B cell (primary cell): ENCODE measurements around the gene KATNBL1. TPM values are rescaled to one million over a fixed set of nuclear protein-coding genes. Genes with fewer than 3 reads are reported as not detected.

ENCODE experiments used
- ATAC-seq: fragments of 200-7000 bp; cut with Tn5 transposase; one replicate; pipeline ENCODE4 v1.10.0; 2021; ENCODE audit warnings: low read depth, mild to moderate bottlenecking, moderate number of reproducible peaks, moderate library complexity
- CTCF ChIA-PET: fragments of 350-600 bp; sonication (Branson Sonifier 250); formaldehyde crosslinking; loops from one replicate; lab custom pipeline; 2021; ENCODE audit warnings: antibody characterized with exemption, inconsistent platforms; lab: Charles Lee
- POLR2A ChIA-PET: fragments of 350-600 bp; sonication (Branson Sonifier 250); formaldehyde crosslinking; loops from one replicate; lab custom pipeline; 2021; ENCODE audit warnings: antibody characterized with exemption; lab: Charles Lee
- DNase-seq: peaks from one replicate; pipeline ENCODE4 v3.0.0; 2013
- H2AFZ ChIP-seq: 2 replicates; pipeline ENCODE4 v1.6.1; 2012; ENCODE audit warnings: mild to moderate bottlenecking, low read depth, low read length; ENCODE audit not compliant: insufficient read depth, poor library complexity, severe bottlenecking
- H3K27ac ChIP-seq, 2 donors: 1 replicate in 1 of 2; 2 replicates in 1 of 2; pipeline ENCODE4 v1.5.1; 2012 to 2013; ENCODE audit warnings: low read length in 2 of 2, mild to moderate bottlenecking in 2 of 2, moderate library complexity in 1 of 2
- H3K27me3 ChIP-seq, 4 experiments: fragments of 200-600 bp in 1 of 4; sonication (generic) in 1 of 4; replicated peaks in 1 of 4; 1 replicate in 2 of 4; 2 replicates in 2 of 4; pipeline versions ENCODE4 v1.6.1 to v1.7.0; 2013 to 2016; ENCODE audit warnings: low read length in 3 of 4, mild to moderate bottlenecking in 2 of 4, mixed read lengths in 1 of 4, moderate library complexity in 1 of 4; ENCODE audit not compliant: insufficient read depth in 4 of 4, control insufficient read depth in 3 of 4; ENCODE audit errors: control extremely low read depth in 1 of 4
- H3K36me3 ChIP-seq, 2 experiments: replicated peaks in 1 of 2; 1 replicate in 1 of 2; 2 replicates in 1 of 2; pipeline versions ENCODE4 v1.6.1 to v1.7.1; 2013; ENCODE audit warnings: low read length in 1 of 2; ENCODE audit not compliant: insufficient read depth in 2 of 2, control insufficient read depth in 1 of 2; ENCODE audit errors: control extremely low read depth in 1 of 2, extremely low read depth in 1 of 2
- H3K4me1 ChIP-seq, 2 donors: fragments of 200-600 bp in 1 of 2; sonication (generic) in 1 of 2; 1 replicate in 1 of 2; 2 replicates in 1 of 2; pipeline versions ENCODE4 v1.5.1 to v1.6.1; 2013 to 2017; ENCODE audit warnings: low read length in 2 of 2; ENCODE audit not compliant: control insufficient read depth in 2 of 2, insufficient read depth in 2 of 2
- H3K4me2 ChIP-seq: replicated peaks from 2 replicates; pipeline ENCODE3; 2012; ENCODE audit warnings: mild to moderate bottlenecking, low read depth, low read length; ENCODE audit not compliant: poor library complexity, severe bottlenecking
- H3K4me3 ChIP-seq, 5 experiments: fragments of 200-600 bp in 1 of 5; sonication (generic) in 1 of 5; 1 replicate in 3 of 5; 2 replicates in 2 of 5; pipeline versions ENCODE4 v1.5.1 to v1.7.0; 2011 to 2016; ENCODE audit warnings: low read length in 4 of 5, mild to moderate bottlenecking in 4 of 5, low read depth in 2 of 5, control low read depth in 1 of 5, moderate library complexity in 1 of 5; ENCODE audit not compliant: insufficient read depth in 1 of 5; ENCODE audit errors: control extremely low read depth in 1 of 5, extremely low read depth in 1 of 5
- H3K79me2 ChIP-seq: fragments of 200-600 bp; sonication (generic); one replicate; pipeline ENCODE4 v1.6.0; 2016; ENCODE audit warnings: low read length; ENCODE audit not compliant: control insufficient read depth, insufficient read depth
- H3K9ac ChIP-seq: fragments of 200-600 bp; sonication (generic); 2 replicates; pipeline ENCODE4 v1.6.1; 2017; ENCODE audit warnings: mild to moderate bottlenecking, low read length, moderate library complexity
- H3K9me3 ChIP-seq, 3 donors: one replicate each; pipeline versions ENCODE4 v1.6.1 to v1.7.1; 2013; ENCODE audit warnings: low read length in 2 of 3; ENCODE audit not compliant: control insufficient read depth in 2 of 3, insufficient read depth in 1 of 3; ENCODE audit errors: control extremely low read depth in 1 of 3
- H4K20me1 ChIP-seq: 2 replicates; pipeline ENCODE4 v1.6.0; 2012; ENCODE audit warnings: mild to moderate bottlenecking, low read length; ENCODE audit not compliant: insufficient read depth, control insufficient read depth, poor library complexity, severe bottlenecking
- H3K27ac Mint-ChIP-seq: one replicate; pipeline ENCODE4 v1.8.0; 2021; ENCODE audit warnings: mixed read lengths
- H3K27me3 Mint-ChIP-seq: one replicate; pipeline ENCODE4 v1.8.0; 2021; ENCODE audit warnings: mixed read lengths
- H3K4me1 Mint-ChIP-seq: one replicate; pipeline ENCODE4 v1.8.0; 2021; ENCODE audit warnings: mixed read lengths
- H3K4me3 Mint-ChIP-seq: one replicate; pipeline ENCODE4 v1.8.0; 2021; ENCODE audit warnings: mixed read lengths
- H3K9me3 Mint-ChIP-seq: one replicate; pipeline ENCODE4 v1.8.0; 2022; ENCODE audit warnings: mixed read lengths; ENCODE audit not compliant: insufficient read depth
- EZH2 ChIP-seq: IDR thresholded peaks from 2 replicates; pipeline ENCODE4 v1.6.1; 2012; ENCODE audit warnings: borderline replicate concordance, low read depth, mild to moderate bottlenecking, moderate library complexity, low read length; ENCODE audit not compliant: insufficient read depth, poor library complexity, severe bottlenecking
- WGBS: methylation state at CpG from one replicate; pipeline ENCODE4 v1.1.5; 2013; ENCODE audit warnings: missing lambda C conversion rate; ENCODE audit not compliant: insufficient coverage; 5-methylcytosine and 5-hydroxymethylcytosine counted together
- intact Hi-C: fragments of 100-400 bp; cut with micrococcal nuclease; formaldehyde crosslinking; loops from one replicate; pipeline ENCODE4 v1.10.0; 2022
- polyA plus RNA-seq: library from polyadenylated mRNA; depleted of rRNA; stranded (reverse); fragments of >200 nt; gene quantifications from 2 replicates; pipeline ENCODE4 v1.2.3, GENCODE V29; 2012
- total RNA-seq, 2 donors: library from RNA; stranded (reverse); fragments of 120-200 nt in 1 of 2; gene quantifications; 1 replicate in 1 of 2; 2 replicates in 1 of 2; pipeline versions ENCODE4 v1.2.3 to v1.2.4, GENCODE V29; 2013 to 2022
- TF ChIP-seq, protein P1 (sequence below): fragments of 200-600 bp; IDR thresholded peaks from one replicate; pipeline ENCODE4 v1.8.0; 2022; ENCODE audit warnings: antibody characterized with exemption, mild to moderate bottlenecking

KATNBL1 gene
- total and polyA plus RNA-seq, 2 donors (not counting 1 experiment from before 2014, with no cell fraction given), result 22.1 to 54.8 TPM

DNA sequence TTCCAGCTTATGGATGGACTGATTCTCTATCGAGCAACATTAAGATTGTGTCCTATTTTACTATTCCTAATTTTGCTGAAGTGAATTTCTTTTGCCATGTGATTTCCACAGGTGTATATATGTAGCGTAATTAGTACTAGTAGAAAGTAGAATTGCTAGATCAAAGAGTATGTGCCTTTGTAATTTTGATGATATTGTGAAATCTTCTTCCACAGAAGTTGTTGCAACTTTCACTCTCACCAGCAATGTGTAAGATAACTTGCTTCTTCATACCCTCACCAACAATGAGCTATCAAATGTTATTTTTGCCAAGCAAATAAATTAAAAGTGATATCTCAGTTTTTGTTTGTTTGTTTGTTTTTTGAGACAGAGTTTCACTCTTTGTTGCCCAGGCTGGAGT, 102.6 kb downstream of the KATNBL1 start:
- Histone ChIP-seq H3K79me2 (peaks cover 19% of the 10 kb centered on the region), H3K36me3 (no peaks in the 10 kb centered on the region), H3K27ac (no peak overlapping the region), H3K27me3 (no peaks in the 10 kb centered on the region), H3K9ac (no peak overlapping the region), H3K4me3 (no peak overlapping the region), H3K9me3 (no peaks in the 10 kb centered on the region), H3K4me1 (peaks cover 6 to 8% of the 10 kb centered on the region in 2 donors), H4K20me1 (no peaks in the 10 kb centered on the region), H3K4me2 (no peak overlapping the region), H2AFZ (no peak overlapping the region)
- H3K9me3 Mint-ChIP-seq, result no peaks in the 10 kb centered on the region
- ATAC-seq (no peak), DNase-seq (no peak)
- intact Hi-C loops, result no loop called here
- H3K27ac Mint-ChIP-seq, result no peak overlapping the region
- TF ChIP-seq, protein P1, sequence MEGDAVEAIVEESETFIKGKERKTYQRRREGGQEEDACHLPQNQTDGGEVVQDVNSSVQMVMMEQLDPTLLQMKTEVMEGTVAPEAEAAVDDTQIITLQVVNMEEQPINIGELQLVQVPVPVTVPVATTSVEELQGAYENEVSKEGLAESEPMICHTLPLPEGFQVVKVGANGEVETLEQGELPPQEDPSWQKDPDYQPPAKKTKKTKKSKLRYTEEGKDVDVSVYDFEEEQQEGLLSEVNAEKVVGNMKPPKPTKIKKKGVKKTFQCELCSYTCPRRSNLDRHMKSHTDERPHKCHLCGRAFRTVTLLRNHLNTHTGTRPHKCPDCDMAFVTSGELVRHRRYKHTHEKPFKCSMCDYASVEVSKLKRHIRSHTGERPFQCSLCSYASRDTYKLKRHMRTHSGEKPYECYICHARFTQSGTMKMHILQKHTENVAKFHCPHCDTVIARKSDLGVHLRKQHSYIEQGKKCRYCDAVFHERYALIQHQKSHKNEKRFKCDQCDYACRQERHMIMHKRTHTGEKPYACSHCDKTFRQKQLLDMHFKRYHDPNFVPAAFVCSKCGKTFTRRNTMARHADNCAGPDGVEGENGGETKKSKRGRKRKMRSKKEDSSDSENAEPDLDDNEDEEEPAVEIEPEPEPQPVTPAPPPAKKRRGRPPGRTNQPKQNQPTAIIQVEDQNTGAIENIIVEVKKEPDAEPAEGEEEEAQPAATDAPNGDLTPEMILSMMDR, result no peak
- TF ChIP-seq EZH2, result no peak
- no peak overlapping the region for H3K4me3 Mint-ChIP-seq
- WGBS, result 80% methylated on average over 1 of the region's 2 CpGs
- H3K4me1 Mint-ChIP-seq, result peaks cover 14% of the 10 kb centered on the region
- H3K27me3 Mint-ChIP-seq, result no peaks in the 10 kb centered on the region
- ChIA-PET CTCF (interaction anchor here (3.6 kb wide), 1 partner anchor 102 kb away, joined by 30 read pairs; the partner anchor contains the start of gene KATNBL1), POLR2A (interaction anchor here (0.6 kb wide), 1 partner anchor 489 kb away, joined by 5 read pairs; no protein-coding TSS in a partner anchor)

DNA sequence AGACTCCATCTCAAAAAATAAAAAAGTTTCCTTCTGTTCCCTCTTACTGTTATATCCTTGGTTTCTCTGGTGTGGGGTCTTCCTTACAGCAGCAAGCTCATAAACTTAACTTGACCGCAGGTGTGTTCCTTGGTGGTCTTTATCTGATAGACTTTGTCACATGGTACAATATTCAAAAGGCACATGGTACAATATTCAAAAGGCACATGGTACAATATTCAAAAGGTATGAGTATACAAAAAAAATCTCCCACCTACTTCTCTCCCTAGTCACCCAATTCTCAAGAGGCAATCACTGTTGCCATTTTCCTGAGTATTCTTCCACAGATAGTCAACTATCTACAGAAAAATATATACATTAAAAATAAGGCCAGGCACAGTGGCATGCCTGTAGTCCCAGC, 103.5 kb downstream of the KATNBL1 start:
- Histone ChIP-seq H3K4me2 (no peak overlapping the region), H2AFZ (no peak overlapping the region), H3K4me1 (peaks cover 8 to 9% of the 10 kb centered on the region in 2 donors), H3K9ac (no peak overlapping the region), H3K36me3 (no peaks in the 10 kb centered on the region), H3K4me3 (no peak overlapping the region), H3K27me3 (no peaks in the 10 kb centered on the region), H3K79me2 (peaks cover 26% of the 10 kb centered on the region), H4K20me1 (no peaks in the 10 kb centered on the region), H3K27ac (no peak overlapping the region), H3K9me3 (no peaks in the 10 kb centered on the region)
- Mint-ChIP-seq H3K27me3 (no peaks in the 10 kb centered on the region), H3K4me3 (no peak overlapping the region), H3K4me1 (peaks cover 22% of the 10 kb centered on the region), H3K9me3 (no peaks in the 10 kb centered on the region), H3K27ac (no peak overlapping the region)
- intact Hi-C loops, result no loop called here
- ChIA-PET CTCF (interaction anchor here (0.6 kb wide), 1 partner anchor 29 kb away, joined by 3 read pairs; no protein-coding TSS in a partner anchor), POLR2A (no interaction called here)
- ATAC-seq (no peak), DNase-seq (no peak)
- no CpG with 5 or more reads among the region's 1 CpG for WGBS
- no peak for TF ChIP-seq EZH2
- TF ChIP-seq, protein P1, result no peak
